ENCODE measurements around the gene RUNX1. TPM values are rescaled to one million over a fixed set of nuclear protein-coding genes. Genes with fewer than 3 reads are reported as not detected.
A peak's percentile ranks its signal among the peaks of the same experiment; 100 is the strongest.

Gene RUNX1
- total RNA-seq, 1 donor, result 40.9 TPM

GRCh38 chr21:34980423-34981115 is 68.5 kb downstream of the RUNX1 start:
- no peak for DNase-seq (ENCODE audit: insufficient read length, low spot score, missing footprints)
- no peak overlapping the region for H2AFZ ChIP-seq (ENCODE audit: low read length)
- H3K36me3 ChIP-seq (ENCODE audit: insufficient read depth, low read length), result no peaks in the 10 kb centered on the region
- H3K27ac ChIP-seq (ENCODE audit: low read depth, low read length), result peak overlapping the region; percentile 11
- H3K4me2 ChIP-seq (ENCODE audit: insufficient read depth, low read length), result peak overlapping the region; percentile 14
- H3K79me2 ChIP-seq (ENCODE audit: insufficient read depth, low read length), result peaks cover 2% of the 10 kb centered on the region
- H3K9me3 ChIP-seq (ENCODE audit: low read depth, low read length), result no peaks in the 10 kb centered on the region
- H4K20me1 ChIP-seq (ENCODE audit: insufficient read depth, low read length), result no peaks in the 10 kb centered on the region
- H3K4me1 ChIP-seq (ENCODE audit: insufficient read depth, low read length), result peaks cover 36% of the 10 kb centered on the region
- H3K27me3 ChIP-seq (ENCODE audit: insufficient read depth, low read length), result no peaks in the 10 kb centered on the region
- no peak overlapping the region for H3K4me3 ChIP-seq (ENCODE audit: insufficient read depth, low read length)
- no peak for TF ChIP-seq CTCF (IDR thresholded peaks at IDR 0.05; ENCODE audit: extremely low read depth, low read depth, low read length)

- no peaks in the 10 kb centered on the region for H3K9me3 ChIP-seq (ENCODE audit: low read depth, low read length)
- no peaks in the 10 kb centered on the region for H3K27me3 ChIP-seq (ENCODE audit: insufficient read depth, low read length)
- H3K79me2 ChIP-seq (ENCODE audit: insufficient read depth, low read length), result peaks cover 2% of the 10 kb centered on the region
- no peaks in the 10 kb centered on the region for H4K20me1 ChIP-seq (ENCODE audit: insufficient read depth, low read length)
- H2AFZ ChIP-seq (ENCODE audit: low read length), result no peak overlapping the region
- no peak overlapping the region for H3K4me3 ChIP-seq (ENCODE audit: insufficient read depth, low read length)
- peaks cover 33% of the 10 kb centered on the region for H3K4me1 ChIP-seq (ENCODE audit: insufficient read depth, low read length)
- H3K36me3 ChIP-seq (ENCODE audit: insufficient read depth, low read length), result no peaks in the 10 kb centered on the region
- no peak for TF ChIP-seq CTCF (IDR thresholded peaks at IDR 0.05; ENCODE audit: extremely low read depth, low read depth, low read length)
- H3K27ac ChIP-seq (ENCODE audit: low read depth, low read length), result no peak overlapping the region
- H3K4me2 ChIP-seq (ENCODE audit: insufficient read depth, low read length), result no peak overlapping the region
- DNase-seq (ENCODE audit: insufficient read length, low spot score, missing footprints), result no peak
Measured at GRCh38 chr21:34979383-34979782, 69.7 kb downstream of the RUNX1 start.

GRCh38 chr21:34977333-34977732 is 71.8 kb downstream of the RUNX1 start:
- TF ChIP-seq CTCF (IDR thresholded peaks at IDR 0.05; ENCODE audit: extremely low read depth, low read depth, low read length), result no peak
- no peak for DNase-seq (ENCODE audit: insufficient read length, low spot score, missing footprints)
- Histone ChIP-seq H3K27me3 (ENCODE audit: insufficient read depth, low read length) (no peaks in the 10 kb centered on the region), H3K4me3 (ENCODE audit: insufficient read depth, low read length) (no peak overlapping the region), H3K27ac (ENCODE audit: low read depth, low read length) (no peak overlapping the region), H3K36me3 (ENCODE audit: insufficient read depth, low read length) (no peaks in the 10 kb centered on the region), H3K79me2 (ENCODE audit: insufficient read depth, low read length) (peaks cover 2% of the 10 kb centered on the region), H2AFZ (ENCODE audit: low read length) (no peak overlapping the region), H3K4me1 (ENCODE audit: insufficient read depth, low read length) (peaks cover 13% of the 10 kb centered on the region), H3K9me3 (ENCODE audit: low read depth, low read length) (no peaks in the 10 kb centered on the region), H4K20me1 (ENCODE audit: insufficient read depth, low read length) (no peaks in the 10 kb centered on the region), H3K4me2 (ENCODE audit: insufficient read depth, low read length) (no peak overlapping the region)

GRCh38 chr21:34974162-34974981 is 74.7 kb downstream of the RUNX1 start:
- DNase-seq (ENCODE audit: insufficient read length, low spot score, missing footprints), result no peak
- no peak overlapping the region for H3K4me2 ChIP-seq (ENCODE audit: insufficient read depth, low read length)
- no peak overlapping the region for H3K4me3 ChIP-seq (ENCODE audit: insufficient read depth, low read length)
- no peaks in the 10 kb centered on the region for H3K4me1 ChIP-seq (ENCODE audit: insufficient read depth, low read length)
- H3K27me3 ChIP-seq (ENCODE audit: insufficient read depth, low read length), result no peaks in the 10 kb centered on the region
- no peaks in the 10 kb centered on the region for H3K9me3 ChIP-seq (ENCODE audit: low read depth, low read length)
- H4K20me1 ChIP-seq (ENCODE audit: insufficient read depth, low read length), result no peaks in the 10 kb centered on the region
- no peak overlapping the region for H2AFZ ChIP-seq (ENCODE audit: low read length)
- no peak overlapping the region for H3K27ac ChIP-seq (ENCODE audit: low read depth, low read length)
- peaks cover 2% of the 10 kb centered on the region for H3K79me2 ChIP-seq (ENCODE audit: insufficient read depth, low read length)
- no peak for TF ChIP-seq CTCF (IDR thresholded peaks at IDR 0.05; ENCODE audit: extremely low read depth, low read depth, low read length)
- no peaks in the 10 kb centered on the region for H3K36me3 ChIP-seq (ENCODE audit: insufficient read depth, low read length)

Measured in osteoblast (primary cell).